Measurements from ENCODE around the gene NUP107. TPM values are rescaled to one million over a fixed set of nuclear protein-coding genes. Genes with fewer than 3 reads are reported as not detected.
A peak's percentile ranks its signal among the peaks of the same experiment; 100 is the strongest.

Gene NUP107
- polyA plus RNA-seq, 1 donor: 50.0 TPM

- Histone ChIP-seq H3K9me3 (ENCODE audit: control insufficient read depth, low read depth, low read length) (no peaks in the 10 kb centered on the region), H3K4me1 (ENCODE audit: control insufficient read depth, insufficient read depth, low read length) (no peaks in the 10 kb centered on the region), H3K36me3 (ENCODE audit: control insufficient read depth, insufficient read depth, low read length) (peaks cover 5% of the 10 kb centered on the region), H3K4me3 (ENCODE audit: low read length) (no peak overlapping the region), H3K27ac (ENCODE audit: low read length) (no peak overlapping the region), H3K27me3 (ENCODE audit: control insufficient read depth, insufficient read depth, low read length) (no peaks in the 10 kb centered on the region)
- 100% methylated on average over 1 of the region's 1 CpG for WGBS (ENCODE audit: insufficient coverage, low lambda C conversion rate)
- no peak for DNase-seq
These were observed 83.2 kb downstream of the NUP107 start for GRCh38 chr12:68769941-68770340.

- H3K36me3 ChIP-seq (ENCODE audit: control insufficient read depth, insufficient read depth, low read length): peaks cover 5% of the 10 kb centered on the region
- H3K27ac ChIP-seq (ENCODE audit: low read length): no peak overlapping the region
- DNase-seq: no peak
- H3K4me3 ChIP-seq (ENCODE audit: low read length): no peak overlapping the region
- 83% methylated on average over 1 of the region's 5 CpGs for WGBS (ENCODE audit: insufficient coverage, low lambda C conversion rate)
- no peaks in the 10 kb centered on the region for H3K9me3 ChIP-seq (ENCODE audit: control insufficient read depth, low read depth, low read length)
- no peaks in the 10 kb centered on the region for H3K27me3 ChIP-seq (ENCODE audit: control insufficient read depth, insufficient read depth, low read length)
- H3K4me1 ChIP-seq (ENCODE audit: control insufficient read depth, insufficient read depth, low read length): no peaks in the 10 kb centered on the region
These were observed 84.6 kb downstream of the NUP107 start for GRCh38 chr12:68771223-68771925.

GRCh38 chr12:68772714-68773113 is 85.9 kb downstream of the NUP107 start:
- H3K36me3 ChIP-seq (ENCODE audit: control insufficient read depth, insufficient read depth, low read length): no peaks in the 10 kb centered on the region
- no peak overlapping the region for H3K27ac ChIP-seq (ENCODE audit: low read length)
- no peaks in the 10 kb centered on the region for H3K27me3 ChIP-seq (ENCODE audit: control insufficient read depth, insufficient read depth, low read length)
- no peak for DNase-seq
- no peaks in the 10 kb centered on the region for H3K9me3 ChIP-seq (ENCODE audit: control insufficient read depth, low read depth, low read length)
- 94% methylated on average over 5 of the region's 8 CpGs for WGBS (ENCODE audit: insufficient coverage, low lambda C conversion rate)
- H3K4me3 ChIP-seq (ENCODE audit: low read length): no peak overlapping the region
- no peaks in the 10 kb centered on the region for H3K4me1 ChIP-seq (ENCODE audit: control insufficient read depth, insufficient read depth, low read length)

- Histone ChIP-seq H3K4me1 (ENCODE audit: control insufficient read depth, insufficient read depth, low read length) (no peaks in the 10 kb centered on the region), H3K9me3 (ENCODE audit: control insufficient read depth, low read depth, low read length) (no peaks in the 10 kb centered on the region), H3K4me3 (ENCODE audit: low read length) (no peak overlapping the region), H3K27me3 (ENCODE audit: control insufficient read depth, insufficient read depth, low read length) (no peaks in the 10 kb centered on the region), H3K27ac (ENCODE audit: low read length) (no peak overlapping the region), H3K36me3 (ENCODE audit: control insufficient read depth, insufficient read depth, low read length) (no peaks in the 10 kb centered on the region)
- no CpG with 5 or more reads among the region's 5 CpGs for WGBS (ENCODE audit: insufficient coverage, low lambda C conversion rate)
- no peak for DNase-seq
These were observed 86.8 kb downstream of the NUP107 start for GRCh38 chr12:68773582-68773981.

GRCh38 chr12:68775121-68775630 is 88.4 kb downstream of the NUP107 start:
- H3K9me3 ChIP-seq (ENCODE audit: control insufficient read depth, low read depth, low read length): no peaks in the 10 kb centered on the region
- no peak overlapping the region for H3K27ac ChIP-seq (ENCODE audit: low read length)
- H3K27me3 ChIP-seq (ENCODE audit: control insufficient read depth, insufficient read depth, low read length): no peaks in the 10 kb centered on the region
- no peak overlapping the region for H3K4me3 ChIP-seq (ENCODE audit: low read length)
- WGBS (ENCODE audit: insufficient coverage, low lambda C conversion rate): no CpG with 5 or more reads among the region's 7 CpGs
- peak; percentile 14 to 68 for DNase-seq
- no peaks in the 10 kb centered on the region for H3K4me1 ChIP-seq (ENCODE audit: control insufficient read depth, insufficient read depth, low read length)
- no peaks in the 10 kb centered on the region for H3K36me3 ChIP-seq (ENCODE audit: control insufficient read depth, insufficient read depth, low read length)

DNA sequence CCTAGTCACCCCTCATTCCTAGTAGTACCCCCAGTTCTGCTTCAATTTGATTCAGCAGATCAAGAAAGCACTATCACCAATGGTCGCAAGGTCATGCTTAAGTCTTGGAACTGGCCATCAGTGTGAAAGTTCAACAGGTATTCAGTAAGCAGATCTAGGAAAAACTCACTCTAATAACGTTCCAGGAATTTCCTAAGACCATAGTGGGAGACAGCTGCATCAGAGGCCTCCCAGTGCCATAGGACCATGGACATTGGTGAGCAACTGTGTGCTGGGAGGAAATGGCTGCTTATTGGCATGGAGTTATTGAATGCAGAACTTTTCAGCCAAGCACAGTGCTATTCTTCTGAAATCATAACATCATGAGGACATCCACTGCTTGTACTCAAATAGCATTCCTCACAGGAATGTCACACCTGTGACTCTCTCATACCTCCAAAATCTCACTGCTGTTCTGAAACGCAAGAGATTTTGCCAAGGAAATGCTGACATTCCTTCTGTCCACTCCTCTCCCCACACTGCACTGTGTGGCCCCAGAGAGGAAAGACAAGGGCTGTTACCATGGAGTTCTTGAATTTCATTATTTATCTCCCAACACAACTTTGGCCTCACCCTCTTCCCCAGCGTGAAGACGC is 90.3 kb downstream of the NUP107 start:
- no peaks in the 10 kb centered on the region for H3K27me3 ChIP-seq (ENCODE audit: control insufficient read depth, insufficient read depth, low read length)
- H3K36me3 ChIP-seq (ENCODE audit: control insufficient read depth, insufficient read depth, low read length): no peaks in the 10 kb centered on the region
- H3K4me3 ChIP-seq (ENCODE audit: low read length): no peak overlapping the region
- no CpG with 5 or more reads among the region's 5 CpGs for WGBS (ENCODE audit: insufficient coverage, low lambda C conversion rate)
- no peak overlapping the region for H3K27ac ChIP-seq (ENCODE audit: low read length)
- DNase-seq: no peak
- H3K4me1 ChIP-seq (ENCODE audit: control insufficient read depth, insufficient read depth, low read length): no peaks in the 10 kb centered on the region
- no peaks in the 10 kb centered on the region for H3K9me3 ChIP-seq (ENCODE audit: control insufficient read depth, low read depth, low read length)

DNA sequence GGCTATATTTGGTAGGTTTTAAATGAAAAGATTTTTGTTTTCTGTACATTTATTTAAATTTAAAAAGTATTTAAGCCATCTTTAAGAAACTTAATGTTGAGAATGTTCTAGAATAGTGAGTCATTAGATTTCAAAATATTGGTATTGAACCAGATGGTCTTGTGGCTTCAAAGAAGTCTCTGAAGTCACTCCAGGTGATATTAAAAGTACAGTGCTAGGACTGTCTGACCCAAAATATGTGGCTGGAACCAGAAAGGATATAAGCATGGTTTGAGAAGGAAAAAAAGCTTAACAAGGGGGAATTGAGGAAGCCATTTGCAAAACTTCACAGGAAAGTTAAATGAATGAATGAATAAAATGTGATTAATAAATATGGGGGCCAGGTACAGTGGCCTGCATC is 92.5 kb downstream of the NUP107 start:
- H3K27ac ChIP-seq (ENCODE audit: low read length): no peak overlapping the region
- H3K9me3 ChIP-seq (ENCODE audit: control insufficient read depth, low read depth, low read length): no peaks in the 10 kb centered on the region
- DNase-seq: no peak
- H3K27me3 ChIP-seq (ENCODE audit: control insufficient read depth, insufficient read depth, low read length): no peaks in the 10 kb centered on the region
- H3K36me3 ChIP-seq (ENCODE audit: control insufficient read depth, insufficient read depth, low read length): no peaks in the 10 kb centered on the region
- H3K4me1 ChIP-seq (ENCODE audit: control insufficient read depth, insufficient read depth, low read length): no peaks in the 10 kb centered on the region
- H3K4me3 ChIP-seq (ENCODE audit: low read length): no peak overlapping the region

GRCh38 chr12:68780731-68781130 is 94.0 kb downstream of the NUP107 start:
- H3K27me3 ChIP-seq (ENCODE audit: control insufficient read depth, insufficient read depth, low read length): no peaks in the 10 kb centered on the region
- no peaks in the 10 kb centered on the region for H3K4me1 ChIP-seq (ENCODE audit: control insufficient read depth, insufficient read depth, low read length)
- no peaks in the 10 kb centered on the region for H3K9me3 ChIP-seq (ENCODE audit: control insufficient read depth, low read depth, low read length)
- H3K27ac ChIP-seq (ENCODE audit: low read length): no peak overlapping the region
- H3K36me3 ChIP-seq (ENCODE audit: control insufficient read depth, insufficient read depth, low read length): no peaks in the 10 kb centered on the region
- H3K4me3 ChIP-seq (ENCODE audit: low read length): no peak overlapping the region
- DNase-seq: no peak
- no CpG with 5 or more reads among the region's 6 CpGs for WGBS (ENCODE audit: insufficient coverage, low lambda C conversion rate)

DNA sequence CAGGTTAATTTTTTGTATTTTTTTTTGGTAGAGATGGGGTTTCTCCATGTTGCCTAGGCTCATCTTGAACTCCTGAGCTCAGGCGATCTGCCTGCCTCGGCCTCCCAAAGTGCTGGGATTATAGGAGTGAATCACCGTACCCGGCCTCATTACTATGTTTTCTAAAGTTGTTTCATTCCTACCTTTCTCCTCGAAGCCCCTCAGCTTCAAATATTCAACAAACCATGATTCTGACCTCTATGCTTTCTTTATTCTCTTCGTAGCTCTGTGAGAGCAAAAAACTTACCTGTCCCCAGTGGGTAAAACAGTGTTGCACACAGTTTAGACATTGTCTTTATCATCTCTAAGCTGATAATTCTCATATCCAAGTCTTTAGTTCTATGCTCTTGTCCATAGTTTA is 95.0 kb downstream of the NUP107 start:
- no peaks in the 10 kb centered on the region for H3K9me3 ChIP-seq (ENCODE audit: control insufficient read depth, low read depth, low read length)
- no peak overlapping the region for H3K4me3 ChIP-seq (ENCODE audit: low read length)
- no peak overlapping the region for H3K27ac ChIP-seq (ENCODE audit: low read length)
- H3K36me3 ChIP-seq (ENCODE audit: control insufficient read depth, insufficient read depth, low read length): no peaks in the 10 kb centered on the region
- WGBS (ENCODE audit: insufficient coverage, low lambda C conversion rate): 100% methylated on average over 3 of the region's 6 CpGs
- no peaks in the 10 kb centered on the region for H3K27me3 ChIP-seq (ENCODE audit: control insufficient read depth, insufficient read depth, low read length)
- DNase-seq: no peak
- no peaks in the 10 kb centered on the region for H3K4me1 ChIP-seq (ENCODE audit: control insufficient read depth, insufficient read depth, low read length)

DNA sequence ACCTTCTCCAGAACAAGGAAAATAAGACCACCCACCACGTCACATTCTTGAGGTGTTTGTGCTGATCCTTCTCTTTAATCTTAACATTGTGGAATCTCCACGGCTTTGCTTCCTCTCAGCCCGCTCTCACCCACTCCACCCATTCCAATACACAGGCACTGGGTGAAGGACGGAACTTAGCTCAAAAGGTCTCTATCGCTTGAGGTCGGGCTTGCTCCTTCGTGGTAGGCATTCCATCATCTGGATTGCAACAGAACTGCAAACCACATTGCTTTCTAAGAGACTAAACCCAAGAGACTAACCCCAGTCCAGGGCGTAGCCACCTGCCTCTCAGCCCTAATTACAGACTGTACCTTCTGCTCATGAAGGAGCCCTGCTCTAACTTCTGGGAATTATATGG is 97.2 kb downstream of the NUP107 start:
- H3K4me3 ChIP-seq (ENCODE audit: low read length): no peak overlapping the region
- H3K4me1 ChIP-seq (ENCODE audit: control insufficient read depth, insufficient read depth, low read length): peaks cover 8% of the 10 kb centered on the region
- H3K27ac ChIP-seq (ENCODE audit: low read length): no peak overlapping the region
- no CpG with 5 or more reads among the region's 8 CpGs for WGBS (ENCODE audit: insufficient coverage, low lambda C conversion rate)
- DNase-seq: no peak
- no peaks in the 10 kb centered on the region for H3K27me3 ChIP-seq (ENCODE audit: control insufficient read depth, insufficient read depth, low read length)
- no peaks in the 10 kb centered on the region for H3K9me3 ChIP-seq (ENCODE audit: control insufficient read depth, low read depth, low read length)
- no peaks in the 10 kb centered on the region for H3K36me3 ChIP-seq (ENCODE audit: control insufficient read depth, insufficient read depth, low read length)

GRCh38 chr12:68785358-68785757 is 98.6 kb downstream of the NUP107 start:
- Histone ChIP-seq H3K36me3 (ENCODE audit: control insufficient read depth, insufficient read depth, low read length) (no peaks in the 10 kb centered on the region), H3K27me3 (ENCODE audit: control insufficient read depth, insufficient read depth, low read length) (no peaks in the 10 kb centered on the region), H3K4me1 (ENCODE audit: control insufficient read depth, insufficient read depth, low read length) (peaks cover 11% of the 10 kb centered on the region), H3K9me3 (ENCODE audit: control insufficient read depth, low read depth, low read length) (no peaks in the 10 kb centered on the region), H3K4me3 (ENCODE audit: low read length) (no peak overlapping the region), H3K27ac (ENCODE audit: low read length) (no peak overlapping the region)
- no peak for DNase-seq
- no CpG with 5 or more reads among the region's 2 CpGs for WGBS (ENCODE audit: insufficient coverage, low lambda C conversion rate)
